GM10248 (cell line): ENCODE data around the gene SH3RF1.
A peak's percentile ranks its signal among the peaks of the same experiment; 100 is the strongest.
"Not testable (repeated sequence)": the region's sequence is repeated elsewhere in the genome, so short reads cannot be mapped to it uniquely, and the experiment has no call there.

Experiments used
- CTCF ChIA-PET: fragments of 300-600 bp; sonication (Branson Sonifier 250); formaldehyde crosslinking; extraction: SDS; loops from one replicate; lab custom pipeline; 2021; ENCODE audit warnings: antibody characterized with exemption; lab: Yijun Ruan, JAX
- POLR2A ChIA-PET: fragments of 350-650 bp; sonication (Branson Sonifier 250); formaldehyde crosslinking; extraction: SDS; loops from one replicate; lab custom pipeline; 2020; ENCODE audit warnings: antibody characterized with exemption; lab: Yijun Ruan, JAX
- DNase-seq: peaks from one replicate; pipeline ENCODE4 v3.0.0; 2012; ENCODE audit errors: extremely low spot score
- CTCF ChIP-seq: IDR thresholded peaks from 2 replicates; pipeline ENCODE4 v1.5.1; 2012; ENCODE audit warnings: mild to moderate bottlenecking, low read depth; ENCODE audit errors: extremely low read depth, missing control alignments, control extremely low read depth

Gene SH3RF1

GRCh38 chr4:169279108-169279507, 8.4 kb upstream of the SH3RF1 start:
- CTCF ChIA-PET, result interaction anchor here (1.0 to 1.1 kb wide), 2 partner anchors 9 to 32 kb away, joined by 3 read pairs; no protein-coding TSS in a partner anchor
- no peak for TF ChIP-seq CTCF
- POLR2A ChIA-PET, result interaction anchor here (0.6 kb wide), 1 partner anchor 107 kb away, joined by 5 read pairs; no protein-coding TSS in a partner anchor
- no peak for DNase-seq

- TF ChIP-seq CTCF, result no peak
- no peak for DNase-seq
- ChIA-PET CTCF (interaction anchor here (1.0 to 1.1 kb wide), 2 partner anchors 9 to 32 kb away, joined by 3 read pairs; no protein-coding TSS in a partner anchor), POLR2A (interaction anchor here (0.6 kb wide), 1 partner anchor 108 kb away, joined by 5 read pairs; no protein-coding TSS in a partner anchor)
Observed at GRCh38 chr4:169278624-169279023, 7.9 kb upstream of the SH3RF1 start.

GRCh38 chr4:169277838-169278237, 7.1 kb upstream of the SH3RF1 start:
- CTCF ChIA-PET, POLR2A ChIA-PET, DNase-seq: not testable (repeated sequence)

- ChIA-PET POLR2A (no interaction called here), CTCF (interaction anchor here (1.2 kb wide), 1 partner anchor 24 kb away, joined by 3 read pairs; no protein-coding TSS in a partner anchor)
- TF ChIP-seq CTCF, result no peak
- no peak for DNase-seq
Observed at GRCh38 chr4:169275180-169275579, 4.4 kb upstream of the SH3RF1 start.

- POLR2A ChIA-PET, result no interaction called here
- no peak for DNase-seq
- no peak for TF ChIP-seq CTCF
- CTCF ChIA-PET, result interaction anchor here (1.4 to 2.0 kb wide), 2 partner anchors 13 kb away, joined by 4 to 7 read pairs; no protein-coding TSS in a partner anchor
Observed at GRCh38 chr4:169274033-169274432, 3.3 kb upstream of the SH3RF1 start.

- no peak for TF ChIP-seq CTCF
- POLR2A ChIA-PET, result no interaction called here
- CTCF ChIA-PET, result interaction anchor here (0.8 to 2.0 kb wide), 8 partner anchors 9 to 221 kb away, joined by 3 to 7 read pairs (median 3); no protein-coding TSS in a partner anchor
- peak; percentile 50 for DNase-seq
Observed at GRCh38 chr4:169272265-169272886, 1.6 kb upstream of the SH3RF1 start.

- ChIA-PET POLR2A (no interaction called here), CTCF (interaction anchor here (1.0 to 1.4 kb wide), 2 partner anchors 34 to 164 kb away, joined by 3 to 5 read pairs; no protein-coding TSS in a partner anchor)
- no peak for DNase-seq
- no peak for TF ChIP-seq CTCF
Observed at GRCh38 chr4:169271692-169272007, 894 bp upstream of the SH3RF1 start.
